Dedifferentiated amniotic fluid mesenchymal stem cell (primary cell): ENCODE results near the gene CEP72.
"Not testable (repeated sequence)": the region's sequence is repeated elsewhere in the genome, so short reads cannot be mapped to it uniquely, and the experiment has no call there.

Experiments
- DNase-seq: peaks from one replicate; pipeline ENCODE4 v3.0.0-alpha.2; 2016; ENCODE audit errors: extremely low spot score

CEP72 gene

GRCh38 chr5:611731-612486 is at the start of gene CEP72:
Gene CEP72, plus strand, starts transcription at chr5:612340. Its CDS starts 22 bp downstream, at chr5:612362.
- peak; percentile 80 for DNase-seq

DNA sequence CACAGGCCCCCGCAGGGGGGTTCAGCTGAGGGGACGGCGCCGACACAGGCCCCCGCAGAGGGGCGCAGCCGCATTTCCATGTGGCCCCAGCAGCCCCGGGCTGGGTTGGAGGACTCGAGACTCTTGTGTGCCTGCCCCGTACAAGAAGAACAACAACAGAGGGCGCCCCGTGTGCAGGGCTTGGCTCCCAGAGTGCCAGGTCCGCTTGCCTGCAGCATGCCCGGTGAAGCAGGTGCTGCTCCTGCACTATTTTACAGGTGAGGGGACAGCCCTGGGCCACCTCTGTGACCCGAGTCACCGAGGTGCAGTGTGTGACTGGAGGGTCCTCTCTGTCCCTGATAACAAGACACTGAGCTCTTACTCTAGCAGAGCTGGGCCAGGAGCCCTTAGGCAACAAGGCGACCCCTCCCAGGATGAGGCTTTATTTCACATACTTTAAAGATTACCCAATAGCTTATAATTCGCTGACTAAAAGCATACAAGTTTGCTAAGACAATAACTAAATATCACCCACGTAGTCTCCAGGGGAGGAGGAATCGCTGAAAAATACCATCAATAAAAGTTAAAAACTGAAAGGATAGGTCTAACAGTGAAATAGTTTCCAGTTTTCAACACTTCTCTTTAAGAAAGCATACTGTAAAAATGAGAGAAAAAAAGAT is 46.2 kb upstream of the CEP72 start:
- DNase-seq = peak; percentile 22

DNA sequence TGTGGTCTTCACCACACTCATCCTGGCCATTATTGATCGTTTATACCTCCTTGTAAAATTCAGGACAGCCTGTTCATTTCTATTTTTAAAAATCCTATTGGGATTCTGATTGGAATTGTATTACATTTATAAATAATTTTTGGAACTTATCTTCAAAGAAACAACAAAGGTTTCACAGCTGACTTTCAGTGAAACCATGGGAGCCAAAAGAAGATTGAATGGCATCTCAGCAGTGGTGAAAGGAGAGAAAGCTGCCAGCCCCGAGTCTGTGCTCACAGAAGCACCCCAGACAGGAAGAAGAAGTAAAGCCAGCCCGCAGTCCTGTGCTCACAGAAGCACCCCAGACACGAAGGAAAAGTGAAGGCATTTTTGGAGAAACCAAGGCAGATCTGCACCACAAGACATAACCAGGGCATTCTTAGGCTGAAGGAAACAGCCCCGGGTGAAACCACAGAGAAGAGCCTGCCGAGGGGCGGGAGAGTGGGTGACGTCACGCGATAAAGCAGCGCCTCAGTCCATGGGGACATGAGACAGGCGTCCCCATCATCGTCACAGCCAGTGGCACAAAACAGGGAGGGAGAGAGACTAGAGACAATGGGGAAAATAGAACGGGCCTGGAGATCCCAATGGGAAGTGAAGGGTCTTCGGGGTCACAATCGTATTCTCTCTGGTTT is 45.4 kb upstream of the CEP72 start:
- no peak for DNase-seq

GRCh38 chr5:567664-568060 is 44.5 kb upstream of the CEP72 start:
- DNase-seq = no peak

DNA sequence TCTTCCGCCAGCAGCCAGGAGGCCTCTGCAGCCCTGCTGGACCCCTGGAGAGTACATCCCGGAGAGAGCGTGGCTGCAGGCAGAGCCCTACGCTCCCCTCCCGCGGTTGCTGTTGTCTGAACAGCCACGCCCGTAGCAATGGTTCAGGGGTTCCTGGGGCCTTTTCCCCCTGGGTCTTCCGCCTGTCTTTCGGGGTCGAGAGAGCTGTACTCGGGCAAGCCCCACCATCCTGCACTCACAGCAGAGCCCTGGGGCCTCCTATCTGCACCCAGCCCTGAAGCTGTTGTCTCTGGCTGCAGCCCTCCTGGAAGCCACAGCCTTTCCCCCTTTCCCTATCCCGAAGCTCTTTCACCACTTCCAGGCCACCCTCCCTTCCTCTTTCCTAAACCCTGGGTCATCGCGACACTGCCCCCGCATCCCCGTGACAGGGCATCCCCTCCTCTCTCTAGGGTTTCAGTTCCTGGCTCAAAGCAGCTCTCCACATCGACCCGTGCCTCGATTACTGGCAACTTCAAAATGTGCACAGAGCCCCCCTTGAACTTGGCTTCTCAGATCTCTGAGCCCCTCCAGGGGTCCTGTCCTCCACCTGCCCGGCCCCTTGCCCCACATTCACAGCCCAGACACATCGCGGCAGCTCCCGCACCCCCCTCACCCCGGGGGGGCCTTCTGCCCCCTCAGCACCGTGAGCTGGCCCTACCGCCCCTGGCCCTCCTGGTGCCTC is 43.9 kb upstream of the CEP72 start:
- DNase-seq = no peak

- DNase-seq = no peak
Observed at GRCh38 chr5:568809-569208, 43.3 kb upstream of the CEP72 start.

- DNase-seq = no peak
Observed at GRCh38 chr5:569358-569867, 42.7 kb upstream of the CEP72 start.

DNA sequence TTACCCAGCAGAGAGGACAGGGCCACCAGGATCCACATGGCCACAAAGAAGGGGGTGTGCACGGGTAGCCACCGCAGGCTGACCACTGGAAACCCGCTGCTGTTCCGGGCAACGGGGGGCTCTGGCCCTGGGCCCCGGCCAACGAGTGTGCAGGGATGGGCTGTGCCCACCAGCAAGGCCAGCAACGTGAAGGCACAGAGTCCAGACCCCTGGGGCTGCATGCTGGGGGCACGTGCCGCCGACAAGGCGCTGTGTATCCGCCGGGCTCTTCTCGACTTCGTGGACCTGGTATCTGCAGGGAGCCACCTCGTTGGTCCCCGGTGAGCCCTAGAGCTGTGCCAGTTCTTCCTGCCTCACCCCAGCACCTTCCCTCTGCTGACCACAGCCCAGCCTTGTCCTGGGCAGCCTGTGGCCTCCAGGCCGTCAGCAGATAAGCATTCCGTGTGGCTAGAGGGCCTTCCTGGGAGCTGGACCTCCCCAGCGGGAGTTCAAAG is 42.2 kb upstream of the CEP72 start:
- DNase-seq = no peak

DNA sequence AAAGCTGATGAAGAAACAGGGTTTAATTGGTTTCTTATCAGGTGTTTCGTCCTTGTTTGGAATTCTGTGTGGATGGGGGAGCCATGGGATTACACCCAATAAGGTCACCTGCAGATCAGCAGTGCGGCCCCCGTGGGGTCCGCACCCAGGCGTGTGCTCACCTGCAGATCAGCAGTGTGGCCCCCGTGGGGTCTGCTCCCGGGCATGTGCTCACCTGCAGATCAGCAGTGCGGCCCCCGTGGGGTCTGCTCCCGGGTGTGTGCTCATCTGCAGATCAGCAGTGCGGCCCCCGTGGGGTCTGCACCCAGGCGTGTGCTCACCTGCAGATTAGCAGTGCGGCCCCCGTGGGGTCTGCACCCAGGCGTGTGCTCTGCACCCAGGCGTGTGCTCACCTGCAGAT is 41.7 kb upstream of the CEP72 start:
- DNase-seq = no peak

DNA sequence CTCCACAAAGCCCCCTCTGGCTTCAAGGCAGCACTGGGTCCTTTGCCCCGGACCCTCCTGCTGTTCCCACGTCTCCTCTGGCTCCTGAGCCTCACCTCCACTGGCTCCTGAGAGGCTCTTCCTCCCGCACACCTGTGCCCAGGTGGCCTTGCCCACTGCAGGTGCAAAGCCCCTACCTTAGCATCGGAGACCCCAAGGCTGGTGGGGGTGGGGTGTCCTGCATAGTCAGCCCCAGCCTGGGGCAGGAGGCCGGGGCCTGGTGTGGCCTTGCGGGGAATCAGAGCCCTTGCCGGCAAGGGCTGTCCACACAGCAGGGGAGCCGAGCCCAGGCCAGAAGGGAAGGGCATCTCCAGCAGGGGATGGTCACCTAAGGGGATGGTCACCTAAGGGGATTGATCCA is 41.3 kb upstream of the CEP72 start:
- no peak for DNase-seq

DNA sequence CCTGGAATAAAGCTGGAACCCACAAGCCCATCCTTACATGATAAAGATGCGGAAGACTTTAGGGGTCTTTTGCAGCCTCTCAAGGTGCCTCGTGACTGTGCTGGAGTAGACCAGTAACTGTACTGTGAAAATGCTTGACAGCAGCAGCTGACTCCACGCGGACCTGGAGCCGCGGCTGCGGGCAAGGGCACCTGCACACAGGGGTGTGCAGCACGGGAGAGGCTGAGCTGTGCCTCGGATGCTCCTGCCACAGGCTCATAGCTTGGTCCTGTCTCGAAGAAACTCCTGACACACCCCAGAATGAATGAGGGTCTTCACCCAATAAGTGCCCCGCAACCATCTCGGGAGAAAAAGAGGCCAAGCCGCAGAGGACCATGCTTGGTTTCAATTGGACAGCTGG is 40.3 kb upstream of the CEP72 start:
- DNase-seq = no peak

- DNase-seq = no peak
Observed at GRCh38 chr5:572398-573019, 39.6 kb upstream of the CEP72 start.

DNA sequence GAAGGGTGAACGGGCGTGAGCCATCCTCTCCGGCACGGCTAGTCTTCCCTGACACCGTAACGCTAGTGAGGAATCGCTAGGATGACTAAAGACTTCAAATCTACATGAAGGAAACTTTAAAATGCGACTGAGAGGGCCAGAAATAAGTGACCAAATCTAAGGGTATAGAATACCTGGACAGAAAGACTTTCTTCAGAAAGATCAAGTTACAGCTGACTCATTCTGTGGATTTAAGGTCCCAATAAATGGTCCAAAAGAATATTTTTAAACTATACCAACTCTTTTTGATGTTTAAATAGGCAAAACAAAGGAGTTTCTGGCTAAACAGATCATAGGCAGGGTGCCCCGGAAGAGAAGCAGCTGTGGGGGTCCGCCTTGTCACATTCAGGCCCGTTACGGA is 38.9 kb upstream of the CEP72 start:
- DNase-seq = no peak

GRCh38 chr5:573976-574375 is 38.2 kb upstream of the CEP72 start:
- DNase-seq = no peak

DNA sequence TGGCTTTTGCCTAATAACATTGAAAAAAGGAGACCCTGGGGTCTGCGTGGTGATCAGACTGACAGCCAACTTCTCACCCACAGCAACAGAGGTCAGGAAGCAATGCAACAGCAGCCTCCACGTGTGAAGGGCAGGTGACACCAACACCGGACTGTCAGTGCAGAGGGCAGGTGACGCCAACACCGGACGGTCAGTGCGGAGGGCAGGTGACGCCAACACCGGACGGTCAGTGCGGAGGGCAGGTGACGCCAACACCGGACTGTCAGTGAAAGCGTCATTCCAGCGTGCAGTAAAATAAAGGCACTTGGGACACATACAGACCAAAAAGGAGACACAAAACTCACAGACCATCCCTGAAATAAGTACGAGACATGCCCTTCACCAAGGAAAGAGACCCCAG is 37.2 kb upstream of the CEP72 start:
- no peak for DNase-seq

- DNase-seq = no peak
Observed at GRCh38 chr5:575636-576035, 36.5 kb upstream of the CEP72 start.

DNA sequence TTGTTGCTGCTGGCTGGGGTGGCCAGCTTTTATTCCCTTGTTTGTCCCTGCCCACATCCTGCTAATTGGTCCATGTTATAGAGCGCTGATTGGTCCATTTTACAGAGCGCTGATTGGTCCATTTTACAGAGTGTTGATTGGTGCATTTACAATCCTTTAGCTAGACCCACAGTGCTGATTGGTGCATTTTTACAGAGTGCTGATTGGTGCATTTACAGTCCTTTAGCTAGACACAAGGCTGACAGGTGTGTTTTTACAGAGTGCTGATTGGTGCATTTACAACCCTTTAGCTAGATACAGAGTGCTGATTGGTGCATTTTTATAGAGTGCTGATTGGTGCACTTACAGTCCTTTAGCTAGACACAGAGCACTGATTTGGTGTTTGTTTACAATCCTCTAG is 34.9 kb upstream of the CEP72 start:
- not testable (repeated sequence) for DNase-seq

DNA sequence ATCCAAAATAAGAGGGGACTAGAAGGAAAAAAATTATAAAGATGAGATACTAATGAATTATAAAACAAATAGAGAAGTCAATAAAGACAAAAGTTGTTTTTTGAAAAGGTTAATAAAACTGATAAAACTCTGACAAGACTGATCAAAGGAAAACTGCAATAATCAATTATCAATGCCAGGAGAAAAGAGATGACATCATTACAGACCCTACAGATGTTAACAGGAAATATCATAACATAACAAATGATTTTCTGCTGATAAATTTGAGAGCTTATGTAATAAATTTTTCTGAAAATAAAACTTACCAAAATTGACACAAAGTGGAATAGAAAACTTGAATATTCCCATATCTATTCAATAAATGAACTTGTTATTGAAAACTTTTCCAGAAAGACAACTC is 34.3 kb upstream of the CEP72 start:
- no peak for DNase-seq

- DNase-seq = no peak
Observed at GRCh38 chr5:579211-579610, 32.9 kb upstream of the CEP72 start.

- no peak for DNase-seq
Observed at GRCh38 chr5:579746-580366, 32.3 kb upstream of the CEP72 start.

DNA sequence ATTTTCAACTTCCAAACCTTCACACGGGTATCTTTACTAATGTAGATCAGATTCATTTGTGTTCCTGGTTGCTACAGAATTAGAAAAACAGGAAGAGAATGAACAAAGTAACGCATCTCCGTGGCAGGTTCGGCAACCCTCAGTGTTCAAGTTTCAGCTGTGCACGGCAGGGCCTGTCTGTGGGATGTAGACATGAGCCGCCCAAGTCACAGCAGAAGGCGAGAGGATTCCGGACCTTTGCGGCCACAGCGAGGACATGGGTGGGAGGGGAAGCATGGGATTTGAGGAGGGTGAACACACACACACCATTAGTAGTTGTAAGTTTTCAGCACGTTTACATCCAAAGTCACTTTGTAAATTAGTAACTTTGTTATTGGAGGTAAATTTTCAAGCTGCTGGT is 31.7 kb upstream of the CEP72 start:
- no peak for DNase-seq
